22Rv1 (cell line): Measurements from ENCODE around the gene RNASE7.

Source experiments
- CTCF ChIP-seq: fragments of 450-650 bp; IDR thresholded peaks from 2 replicates; pipeline ENCODE4 v1.5.1; 2017; ENCODE audit warnings: mild to moderate bottlenecking
- ZFX ChIP-seq: fragments of 450-650 bp; IDR thresholded peaks from 2 replicates; pipeline ENCODE4 v1.6.1; 2017; ENCODE audit warnings: antibody characterized with exemption, borderline replicate concordance

GRCh38 chr14:21047378-21047781 is 5.2 kb downstream of the RNASE7 start:
- no peak for TF ChIP-seq CTCF
- TF ChIP-seq ZFX = no peak
